ENCODE results near the gene ADAM29. TPM values are rescaled to one million over a fixed set of nuclear protein-coding genes. Genes with fewer than 3 reads are reported as not detected.

The ADAM29 gene
- total and polyA plus RNA-seq, 2 of the 8 experiments (the other 6 are each of a cell fraction or from before 2014, with no cell fraction given) = 0.03 TPM; not detected in 1

- no peak for TF ChIP-seq CHD7 (IDR thresholded peaks at IDR 0.05; ENCODE audit: insufficient replicate concordance, low read length)
- no peak for TF ChIP-seq E2F6 (IDR thresholded peaks at IDR 0.05)
- no peak for TF ChIP-seq CTCF (IDR thresholded peaks at IDR 0.05; ENCODE audit: control extremely low read depth in 1 of 3, insufficient read depth in 1 of 3, low read depth in 1 of 3, low read length in 3 of 3)
- TF ChIP-seq KDM5A (IDR thresholded peaks at IDR 0.05; ENCODE audit: low read length) = no peak
- TF ChIP-seq YY1 (IDR thresholded peaks at IDR 0.05; ENCODE audit: low read depth, low read length) = no peak
- TF ChIP-seq CREB1 (IDR thresholded peaks at IDR 0.05) = no peak
- no peak for TF ChIP-seq EZH2 (IDR thresholded peaks at IDR 0.05; ENCODE audit: low read depth, low read length, severe bottlenecking)
Measured at GRCh38 chr4:174869339-174869738, 48.8 kb upstream of the ADAM29 start (continued).

Measured in H1 (cell line).